Umbilical cord (tissue), 2 donors: ENCODE data around the gene PURB. TPM values are rescaled to one million over a fixed set of nuclear protein-coding genes. Genes with fewer than 3 reads are reported as not detected.
"Not testable (repeated sequence)": the region's sequence is repeated elsewhere in the genome, so short reads cannot be mapped to it uniquely, and the experiment has no call there.

Source experiments
- DNase-seq: peaks from one replicate; pipeline ENCODE4 v3.0.0-alpha.2; 2015; ENCODE audit warnings: low spot score
- total RNA-seq: library from RNA; depleted of rRNA; stranded (reverse); fragments of >200 nt; gene quantifications from one replicate; pipeline ENCODE4 v1.2.3, GENCODE V29; 2014; ENCODE audit warnings: low replicate concordance; ENCODE audit not compliant: insufficient read depth

PURB gene
- total RNA-seq, 1 donor from 2014 or later = 40.0 TPM

DNA sequence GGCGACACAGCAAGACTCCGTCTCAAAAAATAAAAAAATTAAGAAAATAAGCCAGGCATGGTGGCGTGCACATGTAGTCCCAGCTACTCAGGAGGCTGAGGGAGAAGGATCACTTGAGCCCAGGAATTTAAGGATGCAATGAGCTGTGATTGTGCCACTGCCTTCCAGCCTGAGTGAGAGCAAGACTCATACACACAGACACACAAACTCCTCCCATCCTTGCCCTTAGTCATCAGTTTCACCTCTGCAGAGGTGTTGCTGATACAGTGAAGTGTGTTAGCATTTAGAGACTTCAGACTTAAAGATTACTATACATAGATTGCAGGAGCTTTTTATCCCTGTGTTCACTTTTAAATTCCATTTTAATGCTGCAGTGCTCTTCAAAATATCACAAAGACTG, 31.9 kb downstream of the PURB start:
- DNase-seq = no peak

DNA sequence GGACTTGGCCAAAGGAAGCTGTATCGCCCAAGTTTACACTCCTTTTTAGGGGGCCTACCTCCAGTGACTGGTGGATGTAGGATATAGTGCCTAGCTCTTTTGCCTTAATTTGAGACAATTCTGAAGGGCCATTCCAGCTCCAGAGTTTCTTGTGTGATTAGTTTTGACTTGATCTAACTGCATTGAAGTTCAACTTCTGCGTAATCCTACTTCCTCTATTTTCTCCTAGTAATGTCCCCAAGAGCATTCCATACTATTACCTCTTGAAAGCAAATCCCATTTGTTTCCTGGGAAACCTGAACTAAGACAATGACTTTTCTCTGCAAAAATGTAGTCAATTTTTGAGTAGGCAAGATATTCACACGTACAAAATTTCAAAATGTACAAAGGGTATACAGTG, 32.7 kb downstream of the PURB start:
- DNase-seq = no peak

DNA sequence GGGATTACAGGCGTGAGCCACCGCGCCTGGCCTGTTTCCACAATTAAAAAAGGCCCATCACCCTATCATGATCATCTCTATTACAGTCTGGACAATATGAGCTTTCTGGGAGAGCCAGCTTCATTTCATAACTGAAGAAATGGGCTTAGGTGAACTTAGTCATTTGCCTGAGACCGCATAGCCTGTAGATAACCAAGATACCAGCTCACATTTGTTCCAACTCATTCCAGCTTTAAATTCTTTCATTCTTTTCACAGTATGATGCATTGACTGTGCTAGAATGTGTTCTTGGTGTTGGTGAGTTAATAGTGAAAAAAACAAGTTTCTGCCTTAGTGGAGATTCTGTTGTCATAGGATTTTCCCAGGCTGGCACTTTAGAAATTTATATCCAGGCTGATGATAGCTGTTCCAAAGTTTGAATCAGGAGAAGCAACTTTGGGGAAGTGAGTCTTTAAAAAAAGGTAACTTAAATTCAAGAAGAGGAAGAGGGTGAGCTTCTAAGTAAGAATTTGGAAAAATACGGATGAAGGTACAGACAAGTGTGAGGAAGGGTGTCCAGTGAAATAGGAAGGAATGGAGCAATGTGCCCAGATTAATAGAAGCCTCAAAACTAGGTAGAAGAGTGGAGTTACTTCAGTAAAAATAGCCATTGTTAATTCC, 35.3 kb downstream of the PURB start:
- DNase-seq = peak; percentile 48

DNA sequence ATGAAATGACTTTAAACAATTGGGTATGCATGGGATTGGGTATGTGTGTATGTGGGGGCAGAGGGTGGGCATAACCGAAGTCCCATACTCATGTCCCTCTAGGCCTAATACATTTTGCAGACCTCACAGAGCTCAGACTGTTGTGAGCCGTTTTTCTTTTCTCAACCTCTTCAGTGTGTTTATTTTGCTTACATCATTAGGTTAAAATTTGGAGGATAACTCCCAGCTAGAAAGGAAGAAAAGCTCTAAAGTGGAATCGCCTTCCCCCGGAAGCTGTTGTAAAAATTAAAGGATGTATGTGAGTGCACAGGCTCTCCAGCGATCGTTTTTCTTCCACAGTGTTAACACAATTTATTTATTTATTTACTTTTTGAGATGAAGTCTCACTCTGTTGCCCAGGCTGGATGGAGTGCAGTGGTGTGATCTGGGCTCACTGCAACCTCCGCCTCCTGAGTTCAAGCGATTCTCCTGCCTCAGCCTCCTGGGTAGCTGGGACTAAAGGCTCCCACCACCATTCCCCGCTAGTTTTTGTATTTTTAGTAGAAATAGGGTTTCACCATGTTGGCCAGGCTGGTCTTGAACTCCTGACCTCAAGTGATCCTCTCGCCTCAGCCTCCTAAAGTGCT, 36.0 kb downstream of the PURB start:
- no peak for DNase-seq

DNA sequence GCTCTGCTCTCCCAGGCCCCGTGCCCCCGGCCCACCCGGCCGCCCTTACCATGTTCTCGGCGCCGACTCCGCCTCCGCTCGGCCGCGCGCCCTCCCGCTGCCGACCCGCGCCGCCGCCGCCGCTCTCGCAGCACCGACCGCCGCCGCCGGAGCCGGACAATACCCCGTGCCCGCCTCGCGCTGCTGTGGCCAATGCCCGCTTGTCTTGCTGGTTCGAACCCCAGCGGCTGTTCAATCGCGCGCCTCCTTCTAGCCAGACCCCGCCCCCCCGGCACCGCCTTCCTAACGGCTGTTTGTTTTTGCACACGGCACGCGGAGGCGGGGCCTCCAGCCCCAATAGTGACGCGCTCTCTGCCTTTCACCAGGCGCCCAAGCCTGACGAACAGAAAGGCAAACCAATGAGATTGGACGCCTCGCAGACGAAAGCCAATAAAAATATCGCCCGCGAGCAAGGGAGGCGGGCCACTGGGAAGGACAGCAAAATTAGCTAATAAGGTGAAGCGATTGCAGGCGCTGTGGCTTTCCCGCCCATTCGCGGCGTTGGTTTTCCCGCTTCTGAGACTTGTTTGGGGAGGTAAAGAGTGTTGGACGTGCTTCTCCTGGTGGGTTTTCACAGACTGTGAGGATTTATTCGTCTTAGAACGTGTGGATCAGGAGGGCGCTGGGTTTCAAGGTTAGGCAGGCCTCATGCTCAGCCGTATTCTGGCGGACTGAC, 37.3 kb downstream of the PURB start, which contains the start of gene H2AZ2:
TSS of gene H2AZ2 (minus strand) at position 168 of the 715 bp plus-strand sequence. CDS start at position 52, 116 bp downstream.
- DNase-seq = peak; percentile 100

DNA sequence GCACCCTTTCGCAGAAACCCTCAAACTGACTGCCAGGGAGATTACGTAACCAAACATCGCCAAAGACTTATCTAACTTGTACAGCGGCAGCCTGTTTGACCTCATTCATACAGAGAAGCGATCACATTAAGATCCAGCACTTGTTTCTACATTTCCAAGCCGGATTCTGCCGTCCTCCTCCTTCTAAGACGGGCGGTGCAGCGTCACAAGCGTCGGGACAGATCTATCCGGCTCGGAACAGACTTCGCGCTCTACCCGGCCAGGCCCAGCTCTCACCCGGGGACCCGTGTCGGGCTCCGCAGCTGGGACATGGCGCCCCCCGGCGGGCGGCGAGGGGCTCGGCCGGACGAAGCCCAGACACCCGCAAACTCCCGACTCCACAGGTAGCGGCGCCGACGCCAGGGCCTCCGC, 37.8 kb downstream of the PURB start:
- peak; percentile 92 for DNase-seq

DNA sequence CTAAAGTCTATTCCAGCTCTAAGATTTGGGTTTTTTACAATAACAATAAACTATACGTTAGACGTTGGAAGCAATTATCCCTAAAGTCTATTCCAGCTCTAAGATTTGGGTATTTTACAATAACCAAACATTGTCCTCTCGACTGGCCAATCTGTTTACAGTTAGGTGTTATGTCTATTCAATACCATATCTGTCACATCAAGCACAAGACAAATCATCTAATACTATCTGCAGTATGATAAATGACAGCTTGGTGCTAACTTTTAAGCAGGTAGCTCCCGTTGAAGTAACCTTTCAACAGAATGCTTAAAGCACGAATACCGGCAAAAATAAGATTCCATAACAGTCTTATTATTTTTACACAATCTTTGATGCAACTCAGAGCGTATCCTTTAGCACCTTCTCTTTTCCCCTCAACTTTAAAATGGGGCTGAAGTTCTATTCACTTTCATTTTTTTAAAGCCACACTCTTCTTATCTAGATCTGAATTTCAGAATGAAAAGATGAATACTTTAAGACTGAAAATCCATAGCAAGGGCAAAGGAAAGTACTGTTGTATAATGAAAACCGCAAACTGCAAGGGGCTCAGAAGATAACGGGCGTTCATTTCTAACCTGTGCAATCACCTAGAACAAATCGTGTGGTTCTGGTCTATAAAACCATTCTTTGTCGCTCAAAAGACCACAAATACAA, 38.4 kb downstream of the PURB start:
- no peak for DNase-seq

DNA sequence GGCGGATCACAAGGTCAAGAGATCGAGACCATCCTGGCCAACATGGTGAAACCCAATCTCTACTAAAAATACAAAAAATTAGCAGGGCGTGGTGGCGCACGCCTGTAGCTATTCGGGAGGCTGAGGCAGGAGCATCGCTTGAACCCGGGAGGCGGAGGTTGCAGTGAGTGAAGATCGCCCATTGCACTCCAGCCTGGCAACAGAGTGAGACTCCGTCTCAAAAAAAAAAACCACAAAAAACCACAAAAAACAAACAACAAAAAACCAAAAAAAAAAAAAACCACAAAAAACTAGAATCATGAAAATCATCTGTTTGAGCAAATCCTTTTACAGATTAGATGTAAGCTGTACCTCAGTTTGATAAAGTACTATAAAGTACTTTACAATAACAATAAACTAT, 38.9 kb downstream of the PURB start:
- not testable (repeated sequence) for DNase-seq

DNA sequence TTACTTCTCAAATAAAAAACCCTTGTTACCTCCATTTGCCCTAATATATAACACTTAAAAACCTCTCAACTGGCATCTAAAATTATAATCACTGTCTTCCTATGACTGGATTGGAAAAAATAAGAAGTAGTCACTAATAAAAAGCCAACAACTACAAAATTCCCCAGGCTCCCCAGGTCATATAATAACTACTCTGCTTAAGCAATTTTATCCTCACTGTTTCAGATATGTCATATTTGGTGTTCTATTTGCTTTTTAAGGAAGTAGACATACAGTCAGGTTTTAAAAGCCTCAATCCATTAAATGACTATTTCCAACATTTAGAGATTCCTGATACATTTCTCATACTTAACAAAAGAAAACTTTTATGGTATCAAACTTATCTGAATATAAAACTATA, 39.9 kb downstream of the PURB start:
- DNase-seq = no peak

DNA sequence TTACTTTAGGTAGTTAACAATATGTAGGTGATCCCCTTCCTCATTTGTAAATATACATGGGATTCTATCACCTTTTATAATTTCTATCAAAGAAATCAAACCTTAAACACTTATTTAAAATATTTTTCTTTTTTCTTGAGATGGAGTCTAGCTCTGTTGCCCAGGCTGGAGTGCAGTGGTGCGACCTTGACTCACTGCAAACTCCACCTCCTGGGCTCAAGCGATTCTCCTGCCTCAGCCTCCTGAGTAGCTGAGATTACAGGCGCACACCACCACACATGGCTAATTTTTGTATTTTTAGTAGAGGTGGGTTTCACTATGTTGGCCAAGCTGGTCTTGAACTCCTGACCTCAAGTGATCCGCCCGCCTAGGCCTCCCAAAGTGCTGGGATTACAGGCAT, 41.9 kb downstream of the PURB start:
- DNase-seq = not testable (repeated sequence)

DNA sequence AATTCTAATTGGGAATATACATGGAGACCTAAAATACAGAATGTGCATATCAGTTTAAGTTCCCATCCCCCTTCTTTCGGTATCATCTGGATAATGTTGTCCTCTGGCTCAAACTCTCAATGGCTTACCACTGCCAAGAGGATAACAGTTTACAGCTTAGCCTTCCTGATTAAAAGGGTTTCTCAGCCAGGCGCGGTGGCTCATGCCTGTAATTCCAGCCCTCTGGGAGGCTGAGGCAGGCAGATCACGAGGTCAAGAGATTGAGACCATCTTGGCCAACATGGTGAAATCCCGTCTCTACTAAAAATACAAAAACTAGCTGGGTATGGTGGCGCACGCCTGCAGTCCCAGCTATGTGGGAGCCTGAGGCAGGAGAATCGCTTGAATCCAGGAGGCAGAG, 42.7 kb downstream of the PURB start:
- DNase-seq = not testable (repeated sequence)

DNA sequence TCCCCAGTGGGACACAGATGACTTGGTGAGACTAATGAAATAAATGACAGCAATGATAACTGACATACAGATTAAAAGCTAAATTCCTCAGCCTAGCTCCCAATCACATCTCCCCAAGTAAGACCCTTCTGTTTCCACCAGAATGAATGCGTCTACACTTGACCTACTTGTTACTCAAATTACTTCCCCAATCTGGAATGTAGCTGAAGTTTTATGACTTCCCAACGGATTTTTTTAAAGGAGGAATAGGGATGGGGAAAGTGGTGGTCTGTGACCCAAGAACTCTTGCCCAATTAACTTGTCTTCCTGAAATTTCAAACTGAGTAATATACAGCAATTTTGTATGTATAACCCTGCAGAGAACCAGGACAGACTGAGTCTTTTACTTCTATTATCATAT, 46.6 kb downstream of the PURB start:
- no peak for DNase-seq

DNA sequence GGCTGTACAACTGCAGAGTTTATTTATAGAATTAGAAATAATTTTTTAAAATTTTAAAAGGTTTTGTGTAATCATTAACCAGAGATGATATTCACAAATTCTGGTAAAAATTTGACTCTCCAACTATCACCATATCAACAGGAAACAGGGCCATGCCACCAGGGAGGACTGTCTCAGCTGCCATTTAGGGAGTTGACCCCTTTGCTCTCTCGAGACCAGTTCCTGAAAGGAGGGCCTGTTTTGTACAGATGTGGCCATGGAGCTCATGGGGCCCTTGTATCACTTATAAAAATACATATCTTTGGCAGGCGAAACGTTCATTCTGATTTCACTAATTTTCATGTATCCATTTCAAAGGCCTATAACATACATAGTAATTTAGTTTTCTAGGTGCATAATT, 57.8 kb downstream of the PURB start:
- DNase-seq = no peak

Other genes with a start within 250 kb of the PURB start
- 12.8 TPM for gene ZMIZ2, start 136.7 kb downstream of the PURB start, total RNA-seq
- 1,749 TPM for gene PPIA, start 88.8 kb downstream of the PURB start, total RNA-seq
- gene H2AZ2, start 37.4 kb downstream of the PURB start, total RNA-seq = 117 TPM
- 6.5 TPM for gene MYO1G, start 93.5 kb upstream of the PURB start, total RNA-seq
- gene CCM2, start 114.7 kb upstream of the PURB start, total RNA-seq = 21.4 TPM
- 1.4 TPM for gene NACAD, start 203.4 kb upstream of the PURB start, total RNA-seq
- 63.3 TPM for gene TBRG4, start 226.2 kb upstream of the PURB start, total RNA-seq